NCI-H82 treated with DMSO at 0.1 percent for 48 hours (cell line): ENCODE results near the gene VOPP1.

Source experiments
- DNase-seq: peaks from one replicate; lab custom pipeline; 2025; ENCODE audit not compliant: unreplicated experiment; lab: John Stamatoyannopoulos, UW

The VOPP1 gene

GRCh38 chr7:55533050-55533728, 39.1 kb downstream of the VOPP1 start:
- no peak for DNase-seq

- no peak for DNase-seq
These were observed 40.0 kb downstream of the VOPP1 start for GRCh38 chr7:55532150-55532917.

- no peak for DNase-seq
These were observed 40.8 kb downstream of the VOPP1 start for GRCh38 chr7:55531536-55531935.

- DNase-seq: peak; percentile 22
These were observed 45.0 kb downstream of the VOPP1 start for GRCh38 chr7:55527307-55527706.

GRCh38 chr7:55526770-55527169, 45.5 kb downstream of the VOPP1 start:
- DNase-seq: peak; percentile 15

- peak; percentile 51 for DNase-seq
These were observed 46.0 kb downstream of the VOPP1 start for GRCh38 chr7:55526329-55526728.

- DNase-seq: no peak
These were observed 47.6 kb downstream of the VOPP1 start for GRCh38 chr7:55524558-55525310.

GRCh38 chr7:55523366-55523765, 48.9 kb downstream of the VOPP1 start:
- DNase-seq: no peak

GRCh38 chr7:55521917-55522902, 50.1 kb downstream of the VOPP1 start:
- no peak for DNase-seq

- no peak for DNase-seq
These were observed 50.8 kb downstream of the VOPP1 start for GRCh38 chr7:55521512-55521911.

- no peak for DNase-seq
These were observed 51.7 kb downstream of the VOPP1 start for GRCh38 chr7:55520426-55521140.

GRCh38 chr7:55518836-55519235, 53.5 kb downstream of the VOPP1 start:
- DNase-seq: no peak

- DNase-seq: no peak
These were observed 54.2 kb downstream of the VOPP1 start for GRCh38 chr7:55517936-55518689.

- DNase-seq: no peak
These were observed 55.1 kb downstream of the VOPP1 start for GRCh38 chr7:55517191-55517633.

- DNase-seq: no peak
These were observed 55.9 kb downstream of the VOPP1 start for GRCh38 chr7:55516409-55516808.

GRCh38 chr7:55515569-55516279, 56.6 kb downstream of the VOPP1 start:
- no peak for DNase-seq

- DNase-seq: no peak
These were observed 57.6 kb downstream of the VOPP1 start for GRCh38 chr7:55514546-55515265.

- DNase-seq: no peak
These were observed 58.4 kb downstream of the VOPP1 start for GRCh38 chr7:55513868-55514267.
